HCT116 (cell line): ENCODE data around the gene TLN1. TPM values are rescaled to one million over a fixed set of nuclear protein-coding genes. Genes with fewer than 3 reads are reported as not detected.

Experiments used
- ATAC-seq: fragments of 200-7000 bp; cut with Tn5 transposase; 2 replicates; pipeline ENCODE4 v1.9.1; 2020; ENCODE audit warnings: mild to moderate bottlenecking, moderate library complexity
- BruUV-seq: library from RNA; stranded (reverse); fragments of 400-500 nt; replicated peaks from 2 replicates; lab custom pipeline; 2021; lab: Mats Ljungman, UMichigan
- CTCF ChIA-PET: fragments of 300-600 bp; sonication (Branson Sonifier 250); formaldehyde crosslinking; loops from one replicate; lab custom pipeline; 2021; ENCODE audit warnings: antibody characterized with exemption; lab: Charles Lee
- POLR2A ChIA-PET: fragments of 300-600, 350-600 bp; sonication (Branson Sonifier 250); formaldehyde crosslinking; loops from one replicate; lab custom pipeline; 2021; ENCODE audit warnings: antibody characterized with exemption; lab: Charles Lee
- RAD21 ChIA-PET, 2 experiments: fragments of 300-600 bp; sonication (Branson Sonifier 250); formaldehyde crosslinking; loops; one replicate each; lab custom pipeline; 2023; ENCODE audit warnings: low total read pairs in 2 of 2; ENCODE audit not compliant: uncharacterized antibody in 2 of 2, unreplicated experiment in 2 of 2, low non-redundant PET in 1 of 2; lab: Charles Lee
- DNase-seq: peaks from one replicate; pipeline ENCODE4 v3.0.0-alpha.2; 2010; ENCODE audit warnings: low read depth, low spot score
- H2AFZ ChIP-seq: fragments of 200-600 bp; shearing (Covaris generic), sonication (generic); 2 replicates; pipeline ENCODE4 v1.6.1; 2017; ENCODE audit warnings: low read depth, mixed run types, mixed read lengths, antibody characterized with exemption, low read length; ENCODE audit not compliant: poor library complexity, severe bottlenecking
- H3K27ac ChIP-seq: 2 replicates; pipeline ENCODE4 v1.5.1; 2012; ENCODE audit warnings: low read depth, low read length
- H3K27me3 ChIP-seq: fragments of 200-600 bp; sonication (generic); 2 replicates; pipeline ENCODE4 v1.6.1; 2016; ENCODE audit warnings: mixed run types, low read length, mixed read lengths; ENCODE audit not compliant: insufficient read depth
- H3K36me3 ChIP-seq, 2 experiments: fragments of 200-500 bp in 1 of 2; fragments of 200-600 bp in 1 of 2; sonication (Bioruptor generic) in 1 of 2; sonication (generic) in 1 of 2; 2 replicates each; pipeline versions ENCODE4 v1.5.1 to v1.6.1; 2014 to 2016; ENCODE audit warnings: low read length in 2 of 2, inconsistent platforms in 1 of 2, mixed read lengths in 1 of 2, mixed run types in 1 of 2; ENCODE audit not compliant: insufficient read depth in 2 of 2, control insufficient read depth in 1 of 2
- H3K4me1 ChIP-seq, 2 experiments: fragments of 200-600 bp in 1 of 2; sonication (generic) in 1 of 2; 2 replicates each; pipeline versions ENCODE4 v1.5.1 to v1.6.1; 2012 to 2017; ENCODE audit warnings: low read length in 2 of 2, inconsistent platforms in 1 of 2, mild to moderate bottlenecking in 1 of 2, mixed read lengths in 1 of 2, mixed run types in 1 of 2, moderate library complexity in 1 of 2; ENCODE audit not compliant: insufficient read depth in 2 of 2, control insufficient read depth in 1 of 2
- H3K4me2 ChIP-seq: fragments of 200-600 bp; sonication (generic); 2 replicates; pipeline ENCODE4 v1.6.1; 2017; ENCODE audit warnings: mixed run types, low read length, mixed read lengths
- H3K4me3 ChIP-seq, 2 experiments: fragments of 200-600 bp in 1 of 2; sonication (generic) in 1 of 2; replicated peaks in 1 of 2; 2 replicates each; pipeline ENCODE4 v1.5.1; 2011 to 2016; ENCODE audit warnings: low read length in 2 of 2, control low read depth in 1 of 2, low read depth in 1 of 2, mild to moderate bottlenecking in 1 of 2, mixed read lengths in 1 of 2, mixed run types in 1 of 2
- H3K79me2 ChIP-seq: fragments of 200-600 bp; sonication (generic); 2 replicates; pipeline ENCODE4 v1.6.1; 2017; ENCODE audit warnings: mild to moderate bottlenecking, mixed run types, low read length, moderate library complexity, mixed read lengths; ENCODE audit not compliant: insufficient read depth
- H3K9ac ChIP-seq: fragments of 200-600 bp; sonication (generic); 2 replicates; pipeline ENCODE4 v1.6.1; 2016; ENCODE audit warnings: low read length, mixed read lengths
- H3K9me2 ChIP-seq: fragments of 200-600 bp; sonication (generic), shearing (Covaris generic); 2 replicates; pipeline ENCODE4 v1.6.1; 2017; ENCODE audit warnings: mixed run types, mild to moderate bottlenecking, moderate library complexity; ENCODE audit not compliant: insufficient read depth
- H3K9me3 ChIP-seq, 2 experiments: fragments of 200-500 bp in 1 of 2; fragments of 200-600 bp in 1 of 2; sonication (Bioruptor generic) in 1 of 2; sonication (generic) in 1 of 2; 2 replicates each; pipeline ENCODE4 v1.6.1; 2014 to 2017; ENCODE audit warnings: low read length in 2 of 2, mixed read lengths in 2 of 2, inconsistent platforms in 1 of 2, low read depth in 1 of 2, mild to moderate bottlenecking in 1 of 2, mixed run types in 1 of 2, moderate library complexity in 1 of 2; ENCODE audit not compliant: control insufficient read depth in 1 of 2, insufficient read depth in 1 of 2
- H4K20me1 ChIP-seq: fragments of 200-600 bp; sonication (generic), shearing (Covaris generic); 2 replicates; pipeline ENCODE4 v1.6.1; 2017; ENCODE audit warnings: mixed run types, mild to moderate bottlenecking, moderate library complexity; ENCODE audit not compliant: insufficient read depth
- EGR1 ChIP-seq: IDR thresholded peaks from 2 replicates; pipeline ENCODE4 v1.6.1; 2012; ENCODE audit warnings: low read depth
- JUND ChIP-seq: IDR thresholded peaks from 2 replicates; pipeline ENCODE4 v1.6.1; 2012
- intact Hi-C: fragments of 100-400 bp; cut with micrococcal nuclease; formaldehyde crosslinking; loops from 2 replicates; pipeline ENCODE4 v1.10.0; 2022
- total RNA-seq: library from RNA; stranded (reverse); gene quantifications from one replicate; pipeline ENCODE4 v1.2.1, GENCODE V29; 2021; ENCODE audit not compliant: unreplicated experiment
- TF ChIP-seq, protein P1 (sequence below), 3 experiments: fragments of 200-600 bp in 1 of 3; sonication (generic) in 1 of 3; IDR thresholded peaks in 2 of 3; conservative IDR thresholded peaks in 1 of 3; 2 replicates each; pipeline ENCODE4 v1.5.1; 2012 to 2017; ENCODE audit warnings: low read depth in 2 of 3, low read length in 2 of 3, antibody characterized with exemption in 1 of 3, borderline replicate concordance in 1 of 3, control low read depth in 1 of 3, mild to moderate bottlenecking in 1 of 3, mixed read lengths in 1 of 3, mixed run types in 1 of 3, moderate library complexity in 1 of 3; ENCODE audit not compliant: insufficient read depth in 1 of 3

Gene TLN1
- total RNA-seq, 1 experiment from 2014 or later: 144 TPM

DNA sequence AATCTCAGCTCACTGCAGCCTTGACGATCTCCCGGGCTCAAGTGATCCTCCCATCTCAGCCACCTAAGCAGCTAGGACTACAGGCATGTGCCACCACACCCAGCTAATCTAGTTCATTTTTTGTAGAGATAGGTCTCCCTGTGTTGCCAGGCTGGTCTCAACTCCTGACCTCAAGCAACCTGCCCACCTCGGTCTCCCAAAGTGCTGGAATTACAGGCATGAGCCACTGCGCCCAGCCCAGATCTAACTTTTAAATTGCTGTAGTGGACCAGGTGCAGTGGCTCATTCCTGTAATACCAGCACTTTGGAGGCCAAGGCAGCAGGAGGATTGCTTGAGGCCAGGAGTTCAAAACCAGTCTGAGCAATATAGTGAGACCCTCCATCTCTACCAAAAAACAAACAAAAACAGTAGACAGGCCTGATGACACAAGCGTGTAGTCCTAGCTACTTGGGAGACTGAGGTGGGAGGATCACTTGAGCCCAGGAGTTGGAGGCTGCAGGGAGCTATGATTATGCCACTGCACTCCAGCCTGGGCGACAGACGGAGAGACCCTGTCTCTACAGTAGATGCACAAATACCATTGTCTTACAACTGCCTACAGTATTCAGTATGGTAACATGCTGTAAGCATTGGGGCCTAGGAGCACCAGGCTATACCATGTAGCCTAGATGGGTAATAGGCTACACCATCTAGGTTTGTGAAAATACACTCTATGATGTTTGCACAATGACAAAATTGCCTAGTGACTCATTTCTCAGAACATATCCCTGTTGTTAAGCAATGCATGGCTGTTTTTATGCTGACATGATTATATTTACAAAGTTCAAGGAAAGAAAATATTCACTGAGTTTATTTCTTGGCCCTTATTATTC, 79.8 kb downstream of the TLN1 start:
- TF ChIP-seq, protein P1, sequence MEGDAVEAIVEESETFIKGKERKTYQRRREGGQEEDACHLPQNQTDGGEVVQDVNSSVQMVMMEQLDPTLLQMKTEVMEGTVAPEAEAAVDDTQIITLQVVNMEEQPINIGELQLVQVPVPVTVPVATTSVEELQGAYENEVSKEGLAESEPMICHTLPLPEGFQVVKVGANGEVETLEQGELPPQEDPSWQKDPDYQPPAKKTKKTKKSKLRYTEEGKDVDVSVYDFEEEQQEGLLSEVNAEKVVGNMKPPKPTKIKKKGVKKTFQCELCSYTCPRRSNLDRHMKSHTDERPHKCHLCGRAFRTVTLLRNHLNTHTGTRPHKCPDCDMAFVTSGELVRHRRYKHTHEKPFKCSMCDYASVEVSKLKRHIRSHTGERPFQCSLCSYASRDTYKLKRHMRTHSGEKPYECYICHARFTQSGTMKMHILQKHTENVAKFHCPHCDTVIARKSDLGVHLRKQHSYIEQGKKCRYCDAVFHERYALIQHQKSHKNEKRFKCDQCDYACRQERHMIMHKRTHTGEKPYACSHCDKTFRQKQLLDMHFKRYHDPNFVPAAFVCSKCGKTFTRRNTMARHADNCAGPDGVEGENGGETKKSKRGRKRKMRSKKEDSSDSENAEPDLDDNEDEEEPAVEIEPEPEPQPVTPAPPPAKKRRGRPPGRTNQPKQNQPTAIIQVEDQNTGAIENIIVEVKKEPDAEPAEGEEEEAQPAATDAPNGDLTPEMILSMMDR (IDR thresholded peaks at IDR 0.05 in 2 of 3, conservative IDR thresholded peaks at IDR 0.05 in 1 of 3; ENCODE audit: borderline replicate concordance in 1 of 3, insufficient read depth in 1 of 3, low read depth in 2 of 3, low read length in 2 of 3): no peak
- TF ChIP-seq JUND (no peak), EGR1 (no peak)
- TF ChIP-seq, all 23 proteins: peak for 0
- Histone ChIP-seq H3K9ac (no peak overlapping the region), H3K79me2 (no peaks in the 10 kb centered on the region), H3K4me2 (peak overlapping the region; percentile 14; the same call in 1 of the 2 replicates), H3K9me2 (no peaks in the 10 kb centered on the region), H2AFZ (no peak overlapping the region), H3K9me3 (no peaks in the 10 kb centered on the region), H3K27me3 (no peaks in the 10 kb centered on the region), H3K4me1 (peaks cover 5 to 17% of the 10 kb centered on the region in 2 experiments; a peak in 3 of 4 replicates), H3K4me3 (no peak overlapping the region), H3K27ac (no peak overlapping the region), H4K20me1 (no peaks in the 10 kb centered on the region), H3K36me3 (no peaks in the 10 kb centered on the region)
- RAD21 ChIA-PET: no interaction called here
- intact Hi-C loops: loop anchor here (10.0 kb wide), 1 partner anchor 537 kb away; the partner anchor contains the start of gene ATOSB
- BruUV-seq: no TSS peak
- DNase-seq (no peak), ATAC-seq (no peak)
- CTCF ChIA-PET: no interaction called here
- POLR2A ChIA-PET: no interaction called here
